Smooth muscle cell (in vitro differentiated cells): Measurements from ENCODE around the gene XXYLT1. TPM values are rescaled to one million over a fixed set of nuclear protein-coding genes. Genes with fewer than 3 reads are reported as not detected.

Source experiments
- DNase-seq: peaks from one replicate; lab custom pipeline; 2025; ENCODE audit not compliant: unreplicated experiment; lab: John Stamatoyannopoulos, UW
- H2AFZ ChIP-seq: fragments of 200-600 bp; sonication (generic); 2 replicates; pipeline ENCODE4 v1.6.0; 2016; ENCODE audit warnings: antibody characterized with exemption, low read depth, mild to moderate bottlenecking
- H3F3A ChIP-seq: fragments of 200-600 bp; sonication (generic); 2 replicates; pipeline ENCODE4 v1.6.0; 2017; ENCODE audit warnings: antibody characterized with exemption, low read depth
- H3K27ac ChIP-seq: fragments of 200-600 bp; sonication (generic); 2 replicates; pipeline ENCODE4 v1.5.1; 2016; ENCODE audit warnings: low read depth, mild to moderate bottlenecking
- H3K27me3 ChIP-seq: fragments of 200-600 bp; sonication (generic); 2 replicates; pipeline ENCODE4 v1.6.1; 2016; ENCODE audit warnings: low read depth, mild to moderate bottlenecking
- H3K36me3 ChIP-seq: fragments of 200-600 bp; sonication (generic); 2 replicates; pipeline ENCODE4 v1.5.1; 2016; ENCODE audit warnings: low read depth
- H3K4me1 ChIP-seq: fragments of 200-600 bp; sonication (generic); 2 replicates; pipeline ENCODE4 v1.5.1; 2016; ENCODE audit warnings: low read depth
- H3K4me2 ChIP-seq: fragments of 200-600 bp; sonication (generic); 2 replicates; pipeline ENCODE4 v1.6.0; 2016; ENCODE audit warnings: mild to moderate bottlenecking
- H3K4me3 ChIP-seq: fragments of 200-600 bp; sonication (generic); 2 replicates; pipeline ENCODE4 v1.5.1; 2016; ENCODE audit warnings: mild to moderate bottlenecking
- H3K79me2 ChIP-seq: fragments of 200-600 bp; sonication (generic); 2 replicates; pipeline ENCODE4 v1.6.0; 2016; ENCODE audit warnings: low read depth, mild to moderate bottlenecking
- H3K9ac ChIP-seq: fragments of 200-600 bp; sonication (generic); 2 replicates; pipeline ENCODE4 v1.6.0; 2016; ENCODE audit warnings: low read depth
- H3K9me3 ChIP-seq: fragments of 200-600 bp; sonication (generic); replicated peaks from 2 replicates; pipeline ENCODE4 v1.5.1; 2016; ENCODE audit warnings: low read depth
- H4K20me1 ChIP-seq: fragments of 200-600 bp; sonication (generic); 2 replicates; pipeline ENCODE4 v1.6.0; 2016; ENCODE audit warnings: low read depth
- CTCF ChIP-seq: fragments of 200-600 bp; sonication (generic); IDR thresholded peaks from 2 replicates; pipeline ENCODE4 v1.5.1; 2017; ENCODE audit warnings: borderline replicate concordance, mild to moderate bottlenecking, antibody characterized with exemption; ENCODE audit not compliant: insufficient read depth, poor library complexity, severe bottlenecking
- WGBS: methylation state at CpG from one replicate; pipeline ENCODE4 v1.1.7; 2016; ENCODE audit warnings: low lambda C conversion rate; 5-methylcytosine and 5-hydroxymethylcytosine counted together
- polyA plus RNA-seq: library from polyadenylated mRNA; unstranded; fragments of >200 nt; fragmentation: Nextera tagmentation; extraction: Ambion mirVana; gene quantifications from 2 replicates; pipeline ENCODE4 v1.2.1, GENCODE V29; 2016
- total RNA-seq: library from RNA; depleted of rRNA; stranded (reverse); fragments of >200 nt; gene quantifications from 2 replicates; pipeline ENCODE4 v1.2.3, GENCODE V29; 2014

Gene XXYLT1
- total and polyA plus RNA-seq, 2 experiments from 2014 or later, result 22.2 to 35.4 TPM

GRCh38 chr3:195145579-195145978 lies 125.4 kb downstream of the XXYLT1 start:
- DNase-seq, result no peak
- H2AFZ ChIP-seq, result no peak overlapping the region
- H3K27ac ChIP-seq, result no peak overlapping the region
- no peaks in the 10 kb centered on the region for H3F3A ChIP-seq
- H3K9me3 ChIP-seq, result no peaks in the 10 kb centered on the region
- H3K4me3 ChIP-seq, result no peak overlapping the region
- H3K79me2 ChIP-seq, result no peaks in the 10 kb centered on the region
- no peaks in the 10 kb centered on the region for H4K20me1 ChIP-seq
- WGBS, result 96% methylated on average over 12 of the region's 12 CpGs
- H3K4me2 ChIP-seq, result no peak overlapping the region
- H3K4me1 ChIP-seq, result no peaks in the 10 kb centered on the region
- TF ChIP-seq CTCF, result no peak
- H3K36me3 ChIP-seq, result no peaks in the 10 kb centered on the region
- H3K9ac ChIP-seq, result no peak overlapping the region
- no peaks in the 10 kb centered on the region for H3K27me3 ChIP-seq

GRCh38 chr3:195143221-195143620 lies 127.7 kb downstream of the XXYLT1 start:
- H3K4me3 ChIP-seq, result no peak overlapping the region
- H4K20me1 ChIP-seq, result no peaks in the 10 kb centered on the region
- H3K4me1 ChIP-seq, result no peaks in the 10 kb centered on the region
- no peak overlapping the region for H2AFZ ChIP-seq
- DNase-seq, result no peak
- no peak overlapping the region for H3K9ac ChIP-seq
- no peaks in the 10 kb centered on the region for H3K36me3 ChIP-seq
- no peaks in the 10 kb centered on the region for H3F3A ChIP-seq
- no peaks in the 10 kb centered on the region for H3K79me2 ChIP-seq
- no peaks in the 10 kb centered on the region for H3K27me3 ChIP-seq
- H3K27ac ChIP-seq, result no peak overlapping the region
- no peaks in the 10 kb centered on the region for H3K9me3 ChIP-seq
- WGBS, result 95% methylated on average over 5 of the region's 5 CpGs
- H3K4me2 ChIP-seq, result no peak overlapping the region
- no peak for TF ChIP-seq CTCF

GRCh38 chr3:195142519-195142918 lies 128.4 kb downstream of the XXYLT1 start:
- Histone ChIP-seq H3K79me2 (no peaks in the 10 kb centered on the region), H4K20me1 (no peaks in the 10 kb centered on the region), H2AFZ (no peak overlapping the region), H3K4me3 (no peak overlapping the region), H3K9ac (no peak overlapping the region), H3K9me3 (no peaks in the 10 kb centered on the region), H3K27me3 (no peaks in the 10 kb centered on the region), H3F3A (no peaks in the 10 kb centered on the region), H3K4me1 (no peaks in the 10 kb centered on the region), H3K36me3 (no peaks in the 10 kb centered on the region), H3K27ac (no peak overlapping the region), H3K4me2 (no peak overlapping the region)
- no peak for DNase-seq
- 97% methylated on average over 9 of the region's 10 CpGs for WGBS
- TF ChIP-seq CTCF, result no peak
